Ishikawa (cell line): ENCODE data around the gene NDUFA11.
A peak's percentile ranks its signal among the peaks of the same experiment; 100 is the strongest.

Experiments used
- CEBPB ChIP-seq: IDR thresholded peaks from 2 replicates; pipeline ENCODE4 v1.6.1; 2012
- CREB1 ChIP-seq: IDR thresholded peaks from 2 replicates; pipeline ENCODE4 v1.6.1; 2012; ENCODE audit warnings: low read depth
- EGR1 ChIP-seq: IDR thresholded peaks from 2 replicates; pipeline ENCODE4 v1.6.1; 2012
- EP300 ChIP-seq: IDR thresholded peaks from 2 replicates; pipeline ENCODE4 v1.6.1; 2012; ENCODE audit warnings: borderline replicate concordance
- FOXM1 ChIP-seq: IDR thresholded peaks from 2 replicates; pipeline ENCODE4 v1.6.1; 2012; ENCODE audit warnings: low read depth, borderline replicate concordance
- MAX ChIP-seq: IDR thresholded peaks from 2 replicates; pipeline ENCODE4 v1.6.1; 2012
- NFIC ChIP-seq: IDR thresholded peaks from 2 replicates; pipeline ENCODE4 v1.6.1; 2012
- RAD21 ChIP-seq: IDR thresholded peaks from 2 replicates; pipeline ENCODE4 v1.6.1; 2012; ENCODE audit warnings: low read depth
- REST ChIP-seq: IDR thresholded peaks from 2 replicates; pipeline ENCODE4 v1.6.1; 2012; ENCODE audit warnings: low read depth, mild to moderate bottlenecking
- TAF1 ChIP-seq: IDR thresholded peaks from 2 replicates; pipeline ENCODE4 v1.6.1; 2012; ENCODE audit warnings: low read depth, mild to moderate bottlenecking
- TCF12 ChIP-seq: IDR thresholded peaks from 2 replicates; pipeline ENCODE4 v1.6.1; 2012; ENCODE audit warnings: low read depth
- TEAD4 ChIP-seq: IDR thresholded peaks from 2 replicates; pipeline ENCODE4 v1.6.1; 2012
- YY1 ChIP-seq: IDR thresholded peaks from 2 replicates; pipeline ENCODE4 v1.6.1; 2012; ENCODE audit warnings: low read depth
- ZBTB7A ChIP-seq: IDR thresholded peaks from 2 replicates; pipeline ENCODE4 v1.6.1; 2012; ENCODE audit warnings: low read depth
- TF ChIP-seq, protein P1 (sequence below): IDR thresholded peaks from 2 replicates; pipeline ENCODE4 v1.6.1; 2012

Gene NDUFA11

GRCh38 chr19:5915782-5916165 lies 12.2 kb upstream of the NDUFA11 start:
- no peak for TF ChIP-seq CEBPB
- no peak for TF ChIP-seq EP300
- TF ChIP-seq, protein P1, sequence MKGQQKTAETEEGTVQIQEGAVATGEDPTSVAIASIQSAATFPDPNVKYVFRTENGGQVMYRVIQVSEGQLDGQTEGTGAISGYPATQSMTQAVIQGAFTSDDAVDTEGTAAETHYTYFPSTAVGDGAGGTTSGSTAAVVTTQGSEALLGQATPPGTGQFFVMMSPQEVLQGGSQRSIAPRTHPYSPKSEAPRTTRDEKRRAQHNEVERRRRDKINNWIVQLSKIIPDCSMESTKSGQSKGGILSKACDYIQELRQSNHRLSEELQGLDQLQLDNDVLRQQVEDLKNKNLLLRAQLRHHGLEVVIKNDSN, result no peak
- TF ChIP-seq MAX, result no peak
- TF ChIP-seq REST, result no peak
- no peak for TF ChIP-seq TEAD4

- TF ChIP-seq NFIC (no peak; the same call in 1 of the 2 replicates), EP300 (peak; percentile 35; the same call in 1 of the 2 replicates), YY1 (0 out of 2 replicates have a peak, but pooled peaks have one; percentile 23), EGR1 (no peak), TCF12 (no peak), FOXM1 (no peak), REST (no peak), MAX (0 out of 2 replicates have a peak, but pooled peaks have one; percentile 14), TAF1 (no peak), CEBPB (no peak), RAD21 (no peak), ZBTB7A (peak; percentile 86; the same call in 1 of the 2 replicates), TEAD4 (no peak), CREB1 (no peak)
- TF ChIP-seq, protein P1, result no peak
These were observed 11.6 kb upstream of the NDUFA11 start for GRCh38 chr19:5914946-5915781.

DNA sequence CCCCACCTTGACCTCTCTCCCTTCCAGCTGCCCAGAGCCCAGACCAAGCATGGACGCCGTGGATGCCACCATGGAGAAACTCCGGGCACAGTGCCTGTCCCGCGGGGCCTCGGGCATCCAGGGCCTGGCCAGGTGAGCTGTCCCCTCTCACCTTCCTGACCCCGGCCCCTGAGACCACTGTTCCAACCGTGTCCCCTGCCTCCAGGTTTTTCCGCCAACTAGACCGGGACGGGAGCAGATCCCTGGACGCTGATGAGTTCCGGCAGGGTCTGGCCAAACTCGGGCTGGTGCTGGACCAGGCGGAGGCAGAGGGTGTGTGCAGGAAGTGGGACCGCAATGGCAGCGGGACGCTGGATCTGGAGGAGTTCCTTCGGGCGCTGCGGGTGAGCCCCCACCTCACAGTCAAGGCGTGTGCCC lies 10.8 kb upstream of the NDUFA11 start:
- TF ChIP-seq TCF12 (no peak), FOXM1 (no peak), MAX (peak; percentile 2; the same call in 1 of the 2 replicates), REST (no peak), ZBTB7A (peak; percentile 35; the same call in 1 of the 2 replicates)

GRCh38 chr19:5913739-5914357 lies 10.3 kb upstream of the NDUFA11 start, which contains the start of gene CAPS:
TSS of gene CAPS (plus strand) at chr19:5914254. CDS start at chr19:5914407, 153 bp downstream.
- TF ChIP-seq CREB1 (no peak), ZBTB7A (peak; percentile 77), TCF12 (peak; percentile 79), FOXM1 (peak; percentile 45; the same call in 1 of the 2 replicates), EP300 (peak; percentile 52; the same call in 1 of the 2 replicates), CEBPB (peak; percentile 79), NFIC (peak; percentile 93), RAD21 (0 out of 2 replicates have a peak, but pooled peaks have one; percentile 20), EGR1 (no peak), MAX (peak; percentile 51; the same call in 1 of the 2 replicates)
